ENCODE results near the gene FOXN3.

Gene FOXN3

DNA sequence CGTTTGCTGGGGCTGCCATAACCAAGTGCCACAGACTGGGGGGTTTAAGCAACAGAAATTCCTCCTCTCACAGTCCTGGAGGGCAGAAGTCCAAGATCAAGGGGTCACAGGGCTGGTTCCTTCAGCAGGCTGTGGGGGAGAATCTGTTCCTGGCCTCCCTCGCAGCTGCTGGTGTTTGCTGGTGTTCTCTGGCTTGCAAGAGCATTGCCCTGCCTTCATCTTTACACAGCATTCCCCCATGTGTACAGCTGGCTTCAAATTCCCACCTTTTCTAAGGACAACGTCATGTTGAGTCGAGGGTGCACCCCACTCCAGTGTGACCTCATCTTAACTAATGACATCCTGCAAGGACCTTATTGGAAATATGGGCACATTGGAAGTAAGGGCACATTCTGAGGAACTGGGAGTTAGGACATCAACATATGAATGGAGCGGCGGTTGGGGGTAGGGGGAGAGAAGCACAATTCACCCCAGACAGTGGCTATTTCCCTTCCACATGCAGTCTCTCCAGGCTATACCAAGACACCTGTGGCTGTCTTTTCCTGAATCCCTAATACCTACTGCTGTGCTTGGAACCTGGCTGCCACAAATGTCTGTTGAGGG, 123.6 kb downstream of the FOXN3 start:
- Histone ChIP-seq H3K27ac (no peak overlapping the region), H3K27me3 (no peaks in the 10 kb centered on the region), H3K9me3 (no peaks in the 10 kb centered on the region), H3K4me1 (peaks cover 0 to 31% (median 11%) of the 10 kb centered on the region in 4 donors), H3K36me3 (peaks cover 0 to 12% (median 4%) of the 10 kb centered on the region in 3 donors), H3K4me3 (no peak overlapping the region)
- TF ChIP-seq, protein P1, sequence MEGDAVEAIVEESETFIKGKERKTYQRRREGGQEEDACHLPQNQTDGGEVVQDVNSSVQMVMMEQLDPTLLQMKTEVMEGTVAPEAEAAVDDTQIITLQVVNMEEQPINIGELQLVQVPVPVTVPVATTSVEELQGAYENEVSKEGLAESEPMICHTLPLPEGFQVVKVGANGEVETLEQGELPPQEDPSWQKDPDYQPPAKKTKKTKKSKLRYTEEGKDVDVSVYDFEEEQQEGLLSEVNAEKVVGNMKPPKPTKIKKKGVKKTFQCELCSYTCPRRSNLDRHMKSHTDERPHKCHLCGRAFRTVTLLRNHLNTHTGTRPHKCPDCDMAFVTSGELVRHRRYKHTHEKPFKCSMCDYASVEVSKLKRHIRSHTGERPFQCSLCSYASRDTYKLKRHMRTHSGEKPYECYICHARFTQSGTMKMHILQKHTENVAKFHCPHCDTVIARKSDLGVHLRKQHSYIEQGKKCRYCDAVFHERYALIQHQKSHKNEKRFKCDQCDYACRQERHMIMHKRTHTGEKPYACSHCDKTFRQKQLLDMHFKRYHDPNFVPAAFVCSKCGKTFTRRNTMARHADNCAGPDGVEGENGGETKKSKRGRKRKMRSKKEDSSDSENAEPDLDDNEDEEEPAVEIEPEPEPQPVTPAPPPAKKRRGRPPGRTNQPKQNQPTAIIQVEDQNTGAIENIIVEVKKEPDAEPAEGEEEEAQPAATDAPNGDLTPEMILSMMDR (IDR thresholded peaks at IDR 0.05), result no peak
- peak in 1 of 2 donors; percentile 29 for DNase-seq
- intact Hi-C loops (cut with DNase I; ENCODE audit: low total_unique reads), result no loop called here

DNA sequence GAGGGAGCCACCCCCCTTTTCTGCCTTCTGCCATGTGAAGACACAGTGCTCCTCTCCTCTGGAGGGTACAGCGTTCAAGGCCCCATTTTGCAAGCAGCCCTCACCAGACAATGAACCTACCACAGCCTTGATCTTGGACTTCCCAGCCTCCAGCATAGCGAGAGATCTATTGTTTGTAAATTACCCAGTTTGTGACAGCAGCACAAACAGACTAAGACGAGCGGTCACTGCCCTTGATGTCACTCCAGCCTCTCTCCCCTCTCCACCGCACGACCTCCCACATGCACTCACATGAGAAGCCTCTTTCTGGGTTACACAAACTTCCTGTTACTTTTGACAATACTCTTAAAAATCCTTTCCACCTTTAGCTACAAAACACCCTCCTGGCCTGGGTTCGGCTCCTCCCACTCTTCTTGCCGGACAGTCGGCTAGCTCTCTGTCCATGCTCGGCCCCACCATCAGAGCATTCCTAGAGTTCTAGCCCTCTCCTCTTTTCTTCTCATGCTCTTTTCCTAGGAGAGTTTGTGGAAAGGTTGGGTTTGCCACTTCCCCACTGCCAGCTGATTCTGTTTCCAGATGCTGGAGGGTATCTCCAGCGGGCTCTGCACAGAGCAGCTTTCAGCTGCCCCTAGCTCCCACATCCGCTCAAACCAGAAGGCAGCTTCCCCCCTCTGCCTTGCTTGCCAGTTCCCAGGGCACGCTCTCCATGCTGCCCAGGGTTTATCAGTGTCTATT, 124.3 kb downstream of the FOXN3 start:
- intact Hi-C loops (cut with DNase I; ENCODE audit: low total_unique reads), result no loop called here
- no peak overlapping the region for H3K27ac ChIP-seq
- H3K4me3 ChIP-seq, result no peak overlapping the region
- peak in 1 of 2 donors; percentile 48 for DNase-seq
- H3K9me3 ChIP-seq, result no peaks in the 10 kb centered on the region
- peaks cover 0 to 12% (median 4%) of the 10 kb centered on the region in 3 donors for H3K36me3 ChIP-seq
- peaks cover 0 to 31% (median 11%) of the 10 kb centered on the region in 4 donors for H3K4me1 ChIP-seq
- H3K27me3 ChIP-seq, result no peaks in the 10 kb centered on the region
- TF ChIP-seq, protein P1 (IDR thresholded peaks at IDR 0.05), result no peak

DNA sequence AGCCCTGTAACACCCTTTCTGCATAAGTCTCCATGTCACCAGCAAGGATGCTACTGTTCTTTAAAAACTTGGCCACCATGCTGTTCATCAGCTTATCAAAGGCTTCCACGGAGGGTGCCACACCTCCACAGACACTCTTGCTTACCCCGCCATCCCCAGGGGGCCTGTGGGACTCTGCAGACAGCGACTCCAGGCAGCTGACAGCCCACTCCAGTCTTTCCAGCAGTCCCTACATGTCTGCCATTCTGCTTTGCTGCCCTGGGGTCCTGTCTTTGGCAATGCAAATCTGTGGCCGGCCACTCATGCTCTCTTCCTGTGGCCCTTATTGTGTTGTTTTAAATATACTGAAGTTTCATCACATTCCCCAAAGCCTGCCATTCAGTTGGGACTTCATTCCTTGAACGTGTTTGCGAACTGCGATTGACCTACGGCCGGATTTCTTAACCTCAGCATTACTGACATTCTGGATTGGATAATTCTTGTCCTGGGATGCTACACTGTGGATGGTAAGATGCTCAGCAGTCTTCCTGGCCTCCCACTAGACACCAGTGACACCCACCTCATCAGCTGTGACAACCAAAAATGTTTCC, 125.6 kb downstream of the FOXN3 start:
- intact Hi-C loops (cut with DNase I; ENCODE audit: low total_unique reads), result no loop called here
- TF ChIP-seq, protein P1 (IDR thresholded peaks at IDR 0.05), result no peak

DNA sequence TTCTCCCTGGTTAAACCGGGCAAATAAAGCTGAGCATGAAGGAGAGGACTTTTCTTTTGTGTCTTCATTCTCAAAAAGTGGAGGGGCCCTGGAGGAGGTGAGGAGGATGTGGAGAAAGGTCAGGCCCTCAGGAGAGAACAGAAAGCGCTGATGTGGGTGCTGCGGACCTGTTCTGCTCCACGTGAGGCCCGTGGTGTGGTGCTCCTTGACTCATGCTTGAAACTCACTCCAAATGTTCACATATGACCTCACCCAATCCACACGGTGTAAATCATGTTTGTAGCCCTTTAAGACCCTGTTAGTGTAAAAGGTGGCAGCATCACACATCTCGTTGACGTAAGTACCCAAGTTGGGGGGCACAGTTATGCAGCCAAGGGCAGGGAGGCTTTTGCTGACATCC, 126.2 kb downstream of the FOXN3 start:
- DNase-seq, result peak in 1 of 2 donors; percentile 32
- Histone ChIP-seq H3K27ac (no peak overlapping the region), H3K4me3 (no peak overlapping the region), H3K27me3 (no peaks in the 10 kb centered on the region), H3K36me3 (peaks cover 0 to 12% (median 4%) of the 10 kb centered on the region in 3 donors), H3K4me1 (peaks cover 0 to 31% (median 11%) of the 10 kb centered on the region in 4 donors), H3K9me3 (no peaks in the 10 kb centered on the region)
- intact Hi-C loops (cut with DNase I; ENCODE audit: low total_unique reads), result no loop called here
- TF ChIP-seq, protein P1 (IDR thresholded peaks at IDR 0.05), result no peak

More for the DNA sequence above, 125.6 kb downstream of the FOXN3 start:
- peak in 1 of 2 donors; percentile 53 for DNase-seq
- peaks cover 0 to 12% (median 4%) of the 10 kb centered on the region in 3 donors for H3K36me3 ChIP-seq
- H3K4me3 ChIP-seq, result no peak overlapping the region
- no peaks in the 10 kb centered on the region for H3K27me3 ChIP-seq
- no peak overlapping the region for H3K27ac ChIP-seq
- no peaks in the 10 kb centered on the region for H3K9me3 ChIP-seq
- peaks cover 0 to 31% (median 11%) of the 10 kb centered on the region in 4 donors for H3K4me1 ChIP-seq

DNA sequence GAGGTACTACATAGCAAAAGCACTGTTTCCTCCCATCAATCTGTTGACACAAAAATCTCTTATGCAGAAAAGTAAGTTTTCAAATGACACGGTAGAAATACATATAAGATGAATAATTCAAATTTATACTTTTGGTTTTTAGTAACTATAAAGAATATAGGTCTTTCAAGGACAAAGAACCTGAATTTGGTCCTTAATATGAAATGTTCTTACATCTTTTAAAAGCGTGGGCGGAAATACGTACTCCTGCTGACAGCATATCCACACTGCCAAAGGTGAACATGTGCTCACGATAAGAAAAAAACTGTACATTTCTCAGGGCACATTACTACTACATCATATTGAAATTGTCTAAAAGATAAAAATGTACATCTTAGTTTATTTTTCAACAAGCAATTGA, 127.6 kb downstream of the FOXN3 start:
- Histone ChIP-seq H3K27me3 (no peaks in the 10 kb centered on the region), H3K4me3 (no peak overlapping the region), H3K9me3 (no peaks in the 10 kb centered on the region), H3K4me1 (peaks cover 0 to 35% (median 18%) of the 10 kb centered on the region in 4 donors), H3K27ac (no peak overlapping the region), H3K36me3 (peaks cover 0 to 12% (median 4%) of the 10 kb centered on the region in 3 donors)
- TF ChIP-seq, protein P1 (IDR thresholded peaks at IDR 0.05), result no peak
- intact Hi-C loops (cut with DNase I; ENCODE audit: low total_unique reads), result no loop called here
- DNase-seq, result no peak
